Esophagus muscularis mucosa (tissue), 4 donors: Measurements from ENCODE around the gene GAREM1. TPM values are rescaled to one million over a fixed set of nuclear protein-coding genes. Genes with fewer than 3 reads are reported as not detected.
A peak's percentile ranks its signal among the peaks of the same experiment; 100 is the strongest.

ENCODE experiments used
- DNase-seq: peaks from one replicate; pipeline ENCODE4 v3.0.0-alpha.2; 2017; ENCODE audit errors: extremely low spot score
- H3K27ac ChIP-seq, 4 donors: fragments of 200-600 bp; sonication (generic); replicated peaks in 1 of 4; 1 replicate in 3 of 4; 2 replicates in 1 of 4; pipeline ENCODE4 v1.5.1; 2016 to 2019; ENCODE audit warnings: mild to moderate bottlenecking in 1 of 4
- H3K27me3 ChIP-seq, 4 donors: fragments of 200-600 bp; sonication (generic); one replicate each; pipeline versions ENCODE4 v1.5.1 to v1.6.0; 2016 to 2019
- H3K36me3 ChIP-seq, 4 donors: fragments of 200-600 bp; sonication (generic); one replicate each; pipeline ENCODE4 v1.5.1; 2016 to 2019
- H3K4me1 ChIP-seq, 4 donors: fragments of 200-600 bp; sonication (generic); one replicate each; pipeline ENCODE4 v1.5.1; 2016 to 2019
- H3K4me3 ChIP-seq, 4 donors: fragments of 200-600 bp; sonication (generic); 1 replicate in 2 of 4; 2 replicates in 2 of 4; pipeline ENCODE4 v1.5.1; 2016 to 2019; ENCODE audit warnings: mild to moderate bottlenecking in 4 of 4, moderate library complexity in 1 of 4
- H3K9me3 ChIP-seq, 4 donors: fragments of 200-600 bp; sonication (generic); 1 replicate in 3 of 4; 2 replicates in 1 of 4; pipeline ENCODE4 v1.5.1; 2016 to 2019
- CTCF ChIP-seq, 3 experiments: fragments of 200-600 bp in 2 of 3; fragments of 450-650 bp in 1 of 3; sonication (generic) in 2 of 3; IDR thresholded peaks; one replicate each; pipeline ENCODE4 v1.5.1; 2017 to 2019; ENCODE audit warnings: antibody characterized with exemption in 3 of 3, mild to moderate bottlenecking in 2 of 3, moderate library complexity in 1 of 3
- EP300 ChIP-seq: sonication (generic); formaldehyde crosslinking; IDR thresholded peaks from one replicate; pipeline ENCODE4 v1.6.1; 2017; ENCODE audit warnings: antibody characterized with exemption
- POLR2A ChIP-seq: fragments of 450-650 bp; IDR thresholded peaks from one replicate; pipeline ENCODE4 v1.6.1; 2017; ENCODE audit warnings: antibody characterized with exemption, moderate library complexity, mild to moderate bottlenecking, low read depth
- POLR2AphosphoS5 ChIP-seq, 2 donors: sonication (generic); formaldehyde crosslinking; IDR thresholded peaks; one replicate each; pipeline ENCODE4 v1.6.1; 2017; ENCODE audit warnings: antibody characterized with exemption in 2 of 2
- WGBS: methylation state at CpG from one replicate; pipeline ENCODE4 v1.1.5; 2018; 5-methylcytosine and 5-hydroxymethylcytosine counted together
- intact Hi-C: fragments of 100-400 bp; cut with DNase I; formaldehyde crosslinking; loops from one replicate; pipeline ENCODE4 v1.15.1; 2023
- total RNA-seq, 4 donors: library from RNA; depleted of rRNA; stranded (reverse); fragments of >200 nt; gene quantifications; one replicate each; pipeline versions ENCODE4 v1.1.0 to v1.2.1, GENCODE V29; 2016

Gene GAREM1
- 10 to 100 TPM in 2 of 4 donors, 1 to 10 TPM in 2; 7.0 to 11.6 (median 9.8) TPM for total RNA-seq

- H3K27ac ChIP-seq = peak within 1 kb of the TSS; percentile 85 to 95 (median 92)
- DNase-seq = peak; percentile 97
- H3K36me3 ChIP-seq = no peaks in the 10 kb centered on the region
- peak; percentile 62 for TF ChIP-seq POLR2A
- no peak for TF ChIP-seq EP300
- TF ChIP-seq CTCF (IDR thresholded peaks at IDR 0.05) = peak; percentile 86 to 91 (median 90)
- peak; percentile 95 to 98 for TF ChIP-seq POLR2AphosphoS5 (IDR thresholded peaks at IDR 0.05)
- WGBS = 12% methylated on average over 18 of the region's 82 CpGs
- peaks cover 14 to 43% (median 35%) of the 10 kb centered on the region in 4 donors for H3K4me1 ChIP-seq
- intact Hi-C loops = loop anchor here (1.0 to 10.0 kb wide), 5 partner anchors 81 to 376 kb away; partner anchors contain the start of gene RNF138
- H3K27me3 ChIP-seq = no peaks in the 10 kb centered on the region
- no peaks in the 10 kb centered on the region for H3K9me3 ChIP-seq
- H3K4me3 ChIP-seq = peak within 1 kb of the TSS; percentile 74 to 92 (median 88)
Measured at GRCh38 chr18:32470714-32471633, at the start of gene GAREM1. TSS of gene GAREM1 (minus strand) at chr18:32470882. CDS start at chr18:32470428, 454 bp downstream.

GRCh38 chr18:32511147-32511546 lies 40.5 kb upstream of the GAREM1 start:
- intact Hi-C loops = no loop called here
- 94% methylated on average over 7 of the region's 7 CpGs for WGBS
- Histone ChIP-seq H3K27me3 (no peaks in the 10 kb centered on the region), H3K36me3 (no peaks in the 10 kb centered on the region), H3K9me3 (no peaks in the 10 kb centered on the region), H3K4me3 (no peak overlapping the region), H3K27ac (no peak overlapping the region), H3K4me1 (no peaks in the 10 kb centered on the region)
- TF ChIP-seq EP300 = no peak
- TF ChIP-seq POLR2AphosphoS5 (IDR thresholded peaks at IDR 0.05) = no peak
- no peak for TF ChIP-seq POLR2A
- no peak for TF ChIP-seq CTCF (IDR thresholded peaks at IDR 0.05)
- DNase-seq = no peak

- Histone ChIP-seq H3K4me1 (no peaks in the 10 kb centered on the region), H3K27ac (no peak overlapping the region), H3K9me3 (no peaks in the 10 kb centered on the region), H3K27me3 (no peaks in the 10 kb centered on the region), H3K4me3 (no peak overlapping the region), H3K36me3 (no peaks in the 10 kb centered on the region)
- no peak for DNase-seq
- WGBS = 88% methylated on average over 3 of the region's 3 CpGs
- intact Hi-C loops = no loop called here
- no peak for TF ChIP-seq EP300
- TF ChIP-seq POLR2AphosphoS5 (IDR thresholded peaks at IDR 0.05) = no peak
- TF ChIP-seq POLR2A = no peak
- TF ChIP-seq CTCF (IDR thresholded peaks at IDR 0.05) = no peak
Measured at GRCh38 chr18:32509111-32509510, 38.4 kb upstream of the GAREM1 start.

GRCh38 chr18:32507093-32507492 lies 36.4 kb upstream of the GAREM1 start:
- TF ChIP-seq POLR2A (no peak), CTCF (IDR thresholded peaks at IDR 0.05) (no peak), EP300 (no peak), POLR2AphosphoS5 (IDR thresholded peaks at IDR 0.05) (no peak)
- 50% methylated on average over 1 of the region's 1 CpG for WGBS
- intact Hi-C loops = no loop called here
- Histone ChIP-seq H3K4me3 (no peak overlapping the region), H3K4me1 (no peaks in the 10 kb centered on the region), H3K36me3 (no peaks in the 10 kb centered on the region), H3K27ac (no peak overlapping the region), H3K27me3 (no peaks in the 10 kb centered on the region), H3K9me3 (no peaks in the 10 kb centered on the region)
- no peak for DNase-seq
